Erythroblast (primary cell): ENCODE results near the gene GBP3.

Experiments
- GATA1 ChIP-seq: IDR thresholded peaks from 2 replicates; pipeline ENCODE4 v1.6.1; 2011; ENCODE audit warnings: low read depth, mild to moderate bottlenecking, control low read depth, low read length, moderate library complexity
- POLR2A ChIP-seq: IDR thresholded peaks from 2 replicates; pipeline ENCODE4 v1.6.1; 2011; ENCODE audit warnings: mild to moderate bottlenecking, low read length

GRCh38 chr1:89047734-89048133 lies 25.1 kb upstream of the GBP3 start:
- no peak for TF ChIP-seq POLR2A
- TF ChIP-seq GATA1: no peak
